ENCODE results near the gene ARID1A. TPM values are rescaled to one million over a fixed set of nuclear protein-coding genes. Genes with fewer than 3 reads are reported as not detected.

The ARID1A gene
- total and polyA plus RNA-seq, 9 of the 15 experiments (the other 6 are each of a cell fraction or from before 2014, with no cell fraction given), result 8.3 to 88.3 (median 22.5) TPM

GRCh38 chr1:26697978-26698849 is 2.4 kb downstream of the ARID1A start (continued):
- TF ChIP-seq ZNF609 (CRISPR knock-in tag; IDR thresholded peaks at IDR 0.05; ENCODE audit: borderline replicate concordance) (no peak), MYBL2 (IDR thresholded peaks at IDR 0.05; ENCODE audit: low read depth) (peak; percentile 90), MYBL2 (CRISPR knock-in tag; IDR thresholded peaks at IDR 0.05; ENCODE audit: borderline replicate concordance) (no peak), E2F8 (IDR thresholded peaks at IDR 0.05; ENCODE audit: low read depth, partially characterized antibody) (peak; percentile 70), LARP7 (IDR thresholded peaks at IDR 0.05) (0 out of 2 replicates have a peak, but pooled peaks have one; percentile 58), ZNF407 (IDR thresholded peaks at IDR 0.05; ENCODE audit: low read depth) (no peak), ARNT (IDR thresholded peaks at IDR 0.05) (peak; percentile 41 to 89; a peak in 3 of 4 replicates), ZNF3 (CRISPR knock-in tag; IDR thresholded peaks at IDR 0.05) (no peak), ZNF274 (IDR thresholded peaks at IDR 0.05; ENCODE audit: borderline replicate concordance, low read depth, low read length) (no peak), ZNF282 (CRISPR knock-in tag; IDR thresholded peaks at IDR 0.05) (no peak), SMARCC2 (IDR thresholded peaks at IDR 0.05; ENCODE audit: low read depth) (no peak)

Measured in K562 (cell line).